ENCODE results near the gene RAB20. TPM values are rescaled to one million over a fixed set of nuclear protein-coding genes. Genes with fewer than 3 reads are reported as not detected.

RAB20 gene
- total RNA-seq, 1 experiment from 2014 or later: 1.7 TPM

DNA sequence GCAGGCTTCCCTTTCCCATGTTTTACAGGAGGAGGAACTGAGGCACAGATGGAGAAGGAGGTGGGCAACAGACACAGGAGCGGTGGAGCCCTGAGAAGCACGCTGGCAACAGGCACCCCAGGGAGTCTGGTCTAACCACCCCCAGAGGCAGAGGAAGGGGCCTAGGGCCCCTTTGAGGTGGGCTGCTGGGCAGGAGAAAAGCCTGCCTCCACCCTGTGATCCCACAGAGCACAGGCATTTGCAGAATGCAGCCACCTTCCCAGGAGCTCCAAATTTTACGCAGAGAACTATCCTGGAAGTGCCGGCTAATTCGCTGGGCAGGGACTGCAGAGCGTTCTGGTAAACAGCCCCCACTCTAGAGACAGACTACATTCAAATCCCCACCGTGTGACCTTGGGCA is 30.4 kb downstream of the RAB20 start:
- POLR2A ChIA-PET: no interaction called here
- TF ChIP-seq, protein P1, sequence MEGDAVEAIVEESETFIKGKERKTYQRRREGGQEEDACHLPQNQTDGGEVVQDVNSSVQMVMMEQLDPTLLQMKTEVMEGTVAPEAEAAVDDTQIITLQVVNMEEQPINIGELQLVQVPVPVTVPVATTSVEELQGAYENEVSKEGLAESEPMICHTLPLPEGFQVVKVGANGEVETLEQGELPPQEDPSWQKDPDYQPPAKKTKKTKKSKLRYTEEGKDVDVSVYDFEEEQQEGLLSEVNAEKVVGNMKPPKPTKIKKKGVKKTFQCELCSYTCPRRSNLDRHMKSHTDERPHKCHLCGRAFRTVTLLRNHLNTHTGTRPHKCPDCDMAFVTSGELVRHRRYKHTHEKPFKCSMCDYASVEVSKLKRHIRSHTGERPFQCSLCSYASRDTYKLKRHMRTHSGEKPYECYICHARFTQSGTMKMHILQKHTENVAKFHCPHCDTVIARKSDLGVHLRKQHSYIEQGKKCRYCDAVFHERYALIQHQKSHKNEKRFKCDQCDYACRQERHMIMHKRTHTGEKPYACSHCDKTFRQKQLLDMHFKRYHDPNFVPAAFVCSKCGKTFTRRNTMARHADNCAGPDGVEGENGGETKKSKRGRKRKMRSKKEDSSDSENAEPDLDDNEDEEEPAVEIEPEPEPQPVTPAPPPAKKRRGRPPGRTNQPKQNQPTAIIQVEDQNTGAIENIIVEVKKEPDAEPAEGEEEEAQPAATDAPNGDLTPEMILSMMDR (IDR thresholded peaks at IDR 0.05; ENCODE audit: unreplicated experiment): no peak
- no TSS peak for BruUV-seq (replicated peaks)
- H3K9me3 Mint-ChIP-seq (ENCODE audit: unreplicated experiment): no peaks in the 10 kb centered on the region
- no peaks in the 10 kb centered on the region for H3K4me1 Mint-ChIP-seq (ENCODE audit: insufficient read depth, unreplicated experiment)
- CTCF ChIA-PET: no interaction called here
- H3K27ac Mint-ChIP-seq (ENCODE audit: low read depth, unreplicated experiment): no peak overlapping the region
- intact Hi-C loops (cut with micrococcal nuclease): no loop called here
- DNase-seq (ENCODE audit: unreplicated experiment): no peak
- no peak overlapping the region for H3K4me3 Mint-ChIP-seq (ENCODE audit: unreplicated experiment)
- H3K36me3 Mint-ChIP-seq (ENCODE audit: insufficient read depth, unreplicated experiment): no peaks in the 10 kb centered on the region
- H3K27me3 Mint-ChIP-seq (ENCODE audit: insufficient read depth, unreplicated experiment): no peaks in the 10 kb centered on the region

DNA sequence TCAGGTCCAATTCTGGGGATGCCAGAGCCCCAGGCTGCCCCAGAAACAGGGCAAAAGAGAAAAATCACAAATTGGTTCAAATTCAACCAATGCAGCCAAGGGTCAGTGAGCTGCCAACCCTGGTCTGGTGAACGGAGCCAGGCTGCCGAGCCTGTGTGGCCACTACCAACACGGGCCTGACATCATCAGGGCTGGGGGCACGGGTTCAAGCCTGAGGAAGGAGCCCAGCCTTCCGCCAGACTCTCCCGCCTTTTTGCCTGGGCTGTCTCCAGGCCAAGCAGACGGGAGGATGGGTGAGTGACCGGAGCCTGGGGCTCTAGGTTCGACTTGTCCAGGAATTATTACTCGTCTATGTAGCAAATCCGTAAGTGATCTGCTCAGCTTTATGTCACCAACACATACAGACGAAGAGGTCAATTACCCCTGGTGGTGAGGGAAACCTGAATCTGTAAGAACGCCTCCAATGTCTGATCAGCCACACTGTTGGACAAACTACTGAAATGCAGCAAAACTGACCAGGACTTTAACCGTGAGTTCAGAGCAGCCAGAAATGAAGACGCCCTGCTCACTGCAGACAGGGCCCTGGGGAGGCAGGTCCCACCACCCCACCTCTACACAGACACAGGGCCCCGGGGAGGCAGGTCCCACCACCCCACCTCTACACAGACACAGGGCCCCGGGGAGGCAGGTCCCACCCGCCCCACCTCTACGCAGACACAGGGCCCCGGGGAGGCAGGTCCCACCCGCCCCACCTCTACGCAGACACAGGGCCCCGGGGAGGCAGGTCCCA is 31.8 kb downstream of the RAB20 start:
- DNase-seq (ENCODE audit: unreplicated experiment): no peak
- H3K4me3 Mint-ChIP-seq (ENCODE audit: unreplicated experiment): no peak overlapping the region
- H3K4me1 Mint-ChIP-seq (ENCODE audit: insufficient read depth, unreplicated experiment): peaks cover 7% of the 10 kb centered on the region
- ChIA-PET POLR2A (interaction anchor here (0.8 kb wide), 1 partner anchor 122 kb away, joined by 3 read pairs; no protein-coding TSS in a partner anchor), CTCF (no interaction called here)
- no peaks in the 10 kb centered on the region for H3K27me3 Mint-ChIP-seq (ENCODE audit: insufficient read depth, unreplicated experiment)
- TF ChIP-seq, protein P1 (IDR thresholded peaks at IDR 0.05; ENCODE audit: unreplicated experiment): no peak
- intact Hi-C loops (cut with micrococcal nuclease): no loop called here
- no TSS peak for BruUV-seq (replicated peaks)
- H3K27ac Mint-ChIP-seq (ENCODE audit: low read depth, unreplicated experiment): no peak overlapping the region
- no peaks in the 10 kb centered on the region for H3K36me3 Mint-ChIP-seq (ENCODE audit: insufficient read depth, unreplicated experiment)
- H3K9me3 Mint-ChIP-seq (ENCODE audit: unreplicated experiment): no peaks in the 10 kb centered on the region

- H3K27ac Mint-ChIP-seq (ENCODE audit: low read depth, unreplicated experiment): no peak overlapping the region
- no peak for DNase-seq (ENCODE audit: unreplicated experiment)
- TF ChIP-seq, protein P1 (IDR thresholded peaks at IDR 0.05; ENCODE audit: unreplicated experiment): no peak
- CTCF ChIA-PET: no interaction called here
- intact Hi-C loops (cut with micrococcal nuclease): no loop called here
- no peaks in the 10 kb centered on the region for H3K36me3 Mint-ChIP-seq (ENCODE audit: insufficient read depth, unreplicated experiment)
- no peak overlapping the region for H3K4me3 Mint-ChIP-seq (ENCODE audit: unreplicated experiment)
- H3K27me3 Mint-ChIP-seq (ENCODE audit: insufficient read depth, unreplicated experiment): no peaks in the 10 kb centered on the region
- no peaks in the 10 kb centered on the region for H3K9me3 Mint-ChIP-seq (ENCODE audit: unreplicated experiment)
- peaks cover 14% of the 10 kb centered on the region for H3K4me1 Mint-ChIP-seq (ENCODE audit: insufficient read depth, unreplicated experiment)
- POLR2A ChIA-PET: interaction anchor here (0.8 kb wide), 1 partner anchor 123 kb away, joined by 3 read pairs; no protein-coding TSS in a partner anchor
- no TSS peak for BruUV-seq (replicated peaks)
Measured at GRCh38 chr13:110528911-110529310, 32.6 kb downstream of the RAB20 start.

DNA sequence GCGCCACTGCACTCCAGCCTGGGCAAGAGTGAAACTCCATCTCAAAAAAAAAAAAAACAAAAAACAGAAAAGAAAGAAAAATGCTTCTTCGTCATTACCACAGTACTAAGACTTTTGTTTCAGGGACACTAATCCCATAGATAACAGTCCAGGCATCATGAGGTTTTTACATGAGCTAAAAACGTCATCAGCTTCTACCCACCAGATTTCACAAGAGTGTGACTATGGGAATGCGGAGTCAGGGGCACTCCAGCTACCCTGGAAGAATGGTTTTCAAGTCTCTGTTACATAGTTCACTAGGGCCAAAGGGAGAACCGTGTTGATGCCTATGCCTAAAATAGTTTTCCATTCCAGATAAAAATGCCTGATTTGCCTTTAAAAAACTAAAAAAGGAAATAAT is 33.2 kb downstream of the RAB20 start:
- DNase-seq (ENCODE audit: unreplicated experiment): no peak
- Mint-ChIP-seq H3K9me3 (ENCODE audit: unreplicated experiment) (no peaks in the 10 kb centered on the region), H3K27ac (ENCODE audit: low read depth, unreplicated experiment) (no peak overlapping the region), H3K36me3 (ENCODE audit: insufficient read depth, unreplicated experiment) (no peaks in the 10 kb centered on the region), H3K27me3 (ENCODE audit: insufficient read depth, unreplicated experiment) (no peaks in the 10 kb centered on the region), H3K4me1 (ENCODE audit: insufficient read depth, unreplicated experiment) (peaks cover 14% of the 10 kb centered on the region), H3K4me3 (ENCODE audit: unreplicated experiment) (no peak overlapping the region)
- POLR2A ChIA-PET: no interaction called here
- CTCF ChIA-PET: interaction anchor here (1.5 kb wide), 1 partner anchor 12 kb away, joined by 4 read pairs; no protein-coding TSS in a partner anchor
- TF ChIP-seq, protein P1 (IDR thresholded peaks at IDR 0.05; ENCODE audit: unreplicated experiment): no peak
- intact Hi-C loops (cut with micrococcal nuclease): no loop called here
- no TSS peak for BruUV-seq (replicated peaks)
